H1 (cell line): ENCODE data around the gene HNRNPU. TPM values are rescaled to one million over a fixed set of nuclear protein-coding genes. Genes with fewer than 3 reads are reported as not detected.

Experiments
- BACH1 ChIP-seq: IDR thresholded peaks from 2 replicates; pipeline ENCODE4 v1.6.1; 2012; ENCODE audit warnings: low read length, improper control_type of control experiment
- CBX8 ChIP-seq: fragments of 300-800, 300-1000 bp; sonication (generic); IDR thresholded peaks from 2 replicates; pipeline ENCODE4 v1.7.1; 2016; ENCODE audit warnings: low read depth, low read length, borderline replicate concordance
- CHD7 ChIP-seq: fragments of 300-600 bp; sonication (generic); IDR thresholded peaks from 2 replicates; pipeline ENCODE4 v1.7.1; 2012; ENCODE audit warnings: low read length, moderate library complexity, mild to moderate bottlenecking, inconsistent platforms; ENCODE audit not compliant: insufficient replicate concordance
- CREB1 ChIP-seq: IDR thresholded peaks from 2 replicates; pipeline ENCODE4 v1.6.1; 2012; ENCODE audit warnings: inconsistent platforms
- HDAC2 ChIP-seq, 2 experiments: fragments of 300-600 bp in 1 of 2; sonication (generic) in 1 of 2; IDR thresholded peaks; 2 replicates each; pipeline ENCODE4 v1.6.1; 2011 to 2012; ENCODE audit warnings: low read depth in 2 of 2, low read length in 2 of 2, mild to moderate bottlenecking in 2 of 2, moderate library complexity in 2 of 2, borderline replicate concordance in 1 of 2, inconsistent platforms in 1 of 2
- JUN ChIP-seq: IDR thresholded peaks from 2 replicates; pipeline ENCODE4 v1.6.1; 2011; ENCODE audit warnings: low read depth, mild to moderate bottlenecking, improper control_type of control experiment, low read length
- RBBP5 ChIP-seq: IDR thresholded peaks from 2 replicates; pipeline ENCODE4 v1.7.1; 2012; ENCODE audit warnings: low read depth, mild to moderate bottlenecking, inconsistent platforms, low read length, moderate library complexity, borderline replicate concordance
- RNF2 ChIP-seq: fragments of 200-900, 300-1000 bp; sonication (generic); IDR thresholded peaks from 2 replicates; pipeline ENCODE4 v1.7.1; 2016; ENCODE audit warnings: borderline replicate concordance, low read depth, mild to moderate bottlenecking, antibody characterized with exemption, low read length; ENCODE audit not compliant: poor library complexity, severe bottlenecking; ENCODE audit errors: missing control alignments
- ZNF274 ChIP-seq: IDR thresholded peaks from 2 replicates; pipeline ENCODE4 v1.7.0; 2012; ENCODE audit warnings: low read length, borderline replicate concordance; ENCODE audit errors: extremely low read depth
- polyA plus RNA-seq, 7 experiments: library from polyadenylated mRNA; depleted of rRNA in 3 of 7; stranded (reverse) in 5 of 7; unstranded in 2 of 7; fragments of >200 nt in 5 of 7; fragments of 200-250 nt in 2 of 7; gene quantifications; 1 replicate in 5 of 7; 2 replicates in 1 of 7; 4 replicates in 1 of 7; pipeline versions ENCODE4 v1.2.1 to v1.2.3, GENCODE V29; 2011 to 2013; ENCODE audit warnings: missing spikeins in 2 of 7, mixed read lengths in 2 of 7
- total RNA-seq: library from RNA; stranded (reverse); fragmentation: NEBNext Ultra II Directional; extraction: Animal tissue kit (Norgen Biotek cat#: 25700); gene quantifications from 2 replicates; pipeline ENCODE4 v1.2.1, GENCODE V29; 2021
- TF ChIP-seq, protein P1 (sequence below): IDR thresholded peaks from 2 replicates; pipeline ENCODE4 v1.6.1; 2011; ENCODE audit warnings: low read depth, mild to moderate bottlenecking, low read length; ENCODE audit not compliant: insufficient read depth

HNRNPU gene
- total and polyA plus RNA-seq, 2 of the 8 experiments (the other 6 are each of a cell fraction or from before 2014, with no cell fraction given) = 95.6 to 606 TPM

GRCh38 chr1:244862354-244862698 lies 2.0 kb downstream of the HNRNPU start (continued):
- no peak for TF ChIP-seq CHD7
- no peak for TF ChIP-seq ZNF274
- TF ChIP-seq HDAC2 (IDR thresholded peaks at IDR 0.05; ENCODE audit: borderline replicate concordance in 1 of 2, low read depth in 2 of 2, low read length in 2 of 2) = no peak
- TF ChIP-seq, protein P1, sequence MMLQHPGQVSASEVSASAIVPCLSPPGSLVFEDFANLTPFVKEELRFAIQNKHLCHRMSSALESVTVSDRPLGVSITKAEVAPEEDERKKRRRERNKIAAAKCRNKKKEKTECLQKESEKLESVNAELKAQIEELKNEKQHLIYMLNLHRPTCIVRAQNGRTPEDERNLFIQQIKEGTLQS = no peak
- no peak for TF ChIP-seq CBX8
- TF ChIP-seq BACH1 = no peak
- TF ChIP-seq RBBP5 = no peak
- no peak for TF ChIP-seq CREB1
- no peak for TF ChIP-seq JUN
- no peak for TF ChIP-seq RNF2
